Testis (tissue), 2 donors: ENCODE results near the gene FERMT3.

Experiments
- POLR2A ChIP-seq: fragments of 450-650 bp; IDR thresholded peaks from one replicate; pipeline ENCODE4 v1.6.1; 2017; ENCODE audit warnings: antibody characterized with exemption, mild to moderate bottlenecking, moderate library complexity
- TF ChIP-seq, protein P1 (sequence below), 3 experiments: fragments of 450-650 bp in 2 of 3; fragments of 200-600 bp in 1 of 3; sonication (generic) in 1 of 3; IDR thresholded peaks; one replicate each; pipeline ENCODE4 v1.5.1; 2016 to 2019; ENCODE audit warnings: antibody characterized with exemption in 3 of 3, mild to moderate bottlenecking in 2 of 3, moderate library complexity in 1 of 3

DNA sequence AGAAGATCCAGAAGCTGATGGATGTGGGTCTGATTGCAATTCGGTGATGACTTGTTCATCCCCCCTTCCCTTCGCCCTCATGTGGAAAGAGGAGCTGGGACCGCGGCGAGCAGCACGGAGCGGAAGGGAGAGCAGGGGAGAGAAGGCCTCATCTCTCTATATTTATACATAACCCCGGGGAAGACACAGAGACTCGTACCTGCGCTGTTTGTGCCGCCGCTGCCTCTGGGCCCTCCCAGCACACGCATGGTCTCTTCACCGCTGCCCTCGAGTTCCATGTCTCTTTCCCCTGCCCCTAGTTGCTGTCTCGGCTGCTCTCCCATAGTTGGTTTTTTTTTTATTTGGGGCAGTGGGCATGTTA, 2.5 kb upstream of the FERMT3 start:
- TF ChIP-seq, protein P1, sequence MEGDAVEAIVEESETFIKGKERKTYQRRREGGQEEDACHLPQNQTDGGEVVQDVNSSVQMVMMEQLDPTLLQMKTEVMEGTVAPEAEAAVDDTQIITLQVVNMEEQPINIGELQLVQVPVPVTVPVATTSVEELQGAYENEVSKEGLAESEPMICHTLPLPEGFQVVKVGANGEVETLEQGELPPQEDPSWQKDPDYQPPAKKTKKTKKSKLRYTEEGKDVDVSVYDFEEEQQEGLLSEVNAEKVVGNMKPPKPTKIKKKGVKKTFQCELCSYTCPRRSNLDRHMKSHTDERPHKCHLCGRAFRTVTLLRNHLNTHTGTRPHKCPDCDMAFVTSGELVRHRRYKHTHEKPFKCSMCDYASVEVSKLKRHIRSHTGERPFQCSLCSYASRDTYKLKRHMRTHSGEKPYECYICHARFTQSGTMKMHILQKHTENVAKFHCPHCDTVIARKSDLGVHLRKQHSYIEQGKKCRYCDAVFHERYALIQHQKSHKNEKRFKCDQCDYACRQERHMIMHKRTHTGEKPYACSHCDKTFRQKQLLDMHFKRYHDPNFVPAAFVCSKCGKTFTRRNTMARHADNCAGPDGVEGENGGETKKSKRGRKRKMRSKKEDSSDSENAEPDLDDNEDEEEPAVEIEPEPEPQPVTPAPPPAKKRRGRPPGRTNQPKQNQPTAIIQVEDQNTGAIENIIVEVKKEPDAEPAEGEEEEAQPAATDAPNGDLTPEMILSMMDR (IDR thresholded peaks at IDR 0.05) = no peak
- TF ChIP-seq POLR2A = no peak
